ENCODE measurements around the gene CATSPERE.

GRCh38 chr1:244412176-244412575 is 48.9 kb upstream of the CATSPERE start:
- TF ChIP-seq CTCF (IDR thresholded peaks at IDR 0.05; ENCODE audit: borderline replicate concordance, extremely low read depth, low read length, poor library complexity, severe bottlenecking), result no peak
- no peak for TF ChIP-seq EZH2 (IDR thresholded peaks at IDR 0.05; ENCODE audit: borderline replicate concordance, low read depth, low read length, severe bottlenecking)

Measured in DND-41 (cell line).